Inflammatory macrophage treated with lipopolysaccharide for 1 hour (primary cell): ENCODE measurements around the gene PBX2.
A peak's percentile ranks its signal among the peaks of the same experiment; 100 is the strongest.
"Not testable (repeated sequence)": the region's sequence is repeated elsewhere in the genome, so short reads cannot be mapped to it uniquely, and the experiment has no call there.

Experiments
- DNase-seq, 2 donors: peaks; one replicate each; pipeline ENCODE4 v3.0.0-alpha.2; 2020 to 2022

Gene PBX2

GRCh38 chr6:32190054-32190851 lies at the start of gene PBX2:
TSS of gene PBX2 (minus strand) at chr6:32190202. CDS start at chr6:32189915, 287 bp downstream.
- DNase-seq = peak; percentile 88 to 89

- DNase-seq = no peak
Measured at GRCh38 chr6:32239462-32239861, 49.5 kb upstream of the PBX2 start.

- DNase-seq = no peak
Measured at GRCh38 chr6:32234934-32235333, 44.9 kb upstream of the PBX2 start.

GRCh38 chr6:32226434-32226833 lies 36.4 kb upstream of the PBX2 start:
- no peak for DNase-seq

- no peak for DNase-seq
Measured at GRCh38 chr6:32224696-32225095, 34.7 kb upstream of the PBX2 start.

- no peak for DNase-seq
Measured at GRCh38 chr6:32223258-32224235, 33.5 kb upstream of the PBX2 start, which contains the start of gene NOTCH4. TSS of gene NOTCH4 (minus strand) at chr6:32224067. CDS start at chr6:32223928, 139 bp downstream.

GRCh38 chr6:32222333-32223230 lies 32.6 kb upstream of the PBX2 start:
- no peak for DNase-seq

- DNase-seq = no peak
Measured at GRCh38 chr6:32220021-32220420, 30.0 kb upstream of the PBX2 start.

GRCh38 chr6:32218167-32218566 lies 28.2 kb upstream of the PBX2 start:
- no peak for DNase-seq

GRCh38 chr6:32216998-32217397 lies 27.0 kb upstream of the PBX2 start:
- DNase-seq = no peak

- DNase-seq = no peak
Measured at GRCh38 chr6:32216285-32216684, 26.3 kb upstream of the PBX2 start.

- no peak for DNase-seq
Measured at GRCh38 chr6:32215617-32216016, 25.6 kb upstream of the PBX2 start.

GRCh38 chr6:32214126-32214525 lies 24.1 kb upstream of the PBX2 start:
- DNase-seq = no peak

- no peak for DNase-seq
Measured at GRCh38 chr6:32213649-32214048, 23.6 kb upstream of the PBX2 start.

- no peak for DNase-seq
Measured at GRCh38 chr6:32212076-32212760, 22.2 kb upstream of the PBX2 start.

- not testable (repeated sequence) for DNase-seq
Measured at GRCh38 chr6:32211432-32211831, 21.4 kb upstream of the PBX2 start.

GRCh38 chr6:32210191-32210601 lies 20.2 kb upstream of the PBX2 start:
- DNase-seq = no peak

- no peak for DNase-seq
Measured at GRCh38 chr6:32208996-32209395, 19.0 kb upstream of the PBX2 start.

GRCh38 chr6:32204268-32204715 lies 14.3 kb upstream of the PBX2 start:
- DNase-seq = no peak

GRCh38 chr6:32203426-32204267 lies 13.6 kb upstream of the PBX2 start:
- DNase-seq = no peak

- no peak for DNase-seq
Measured at GRCh38 chr6:32202186-32202585, 12.2 kb upstream of the PBX2 start.
